ENCODE data around the gene MTIF2. TPM values are rescaled to one million over a fixed set of nuclear protein-coding genes. Genes with fewer than 3 reads are reported as not detected.
"Not testable (repeated sequence)": the region's sequence is repeated elsewhere in the genome, so short reads cannot be mapped to it uniquely, and the experiment has no call there.

Gene MTIF2
- total RNA-seq, 2 donors from 2014 or later: 30.4 to 36.3 TPM

- peak; percentile 10 to 16 for ATAC-seq
- no peak for DNase-seq
- intact Hi-C loops (cut with DNase I): no loop called here
These were observed 44.9 kb downstream of the MTIF2 start for GRCh38 chr2:55223958-55224760.

- ATAC-seq (no peak), DNase-seq (no peak)
- intact Hi-C loops (cut with DNase I): no loop called here
These were observed 55.2 kb downstream of the MTIF2 start for GRCh38 chr2:55213822-55214221.

- no peak for DNase-seq
These were observed 64.1 kb downstream of the MTIF2 start for GRCh38 chr2:55204950-55205349.

GRCh38 chr2:55204536-55204935 is 64.5 kb downstream of the MTIF2 start:
- intact Hi-C loops (cut with DNase I): no loop called here
- ATAC-seq (no peak), DNase-seq (no peak)

More at GRCh38 chr2:55204950-55205349, 64.1 kb downstream of the MTIF2 start:
- intact Hi-C loops (cut with DNase I): no loop called here
- no peak for ATAC-seq

GRCh38 chr2:55200416-55200815 is 68.6 kb downstream of the MTIF2 start:
- intact Hi-C loops (cut with DNase I): no loop called here
- no peak for ATAC-seq
- no peak for DNase-seq

- ATAC-seq: no peak
- DNase-seq: no peak
- intact Hi-C loops (cut with DNase I): no loop called here
These were observed 72.5 kb downstream of the MTIF2 start for GRCh38 chr2:55196526-55196925.

GRCh38 chr2:55191888-55192287 is 77.1 kb downstream of the MTIF2 start:
- ATAC-seq; DNase-seq; intact Hi-C loops (cut with DNase I): not testable (repeated sequence)

GRCh38 chr2:55186837-55187236 is 82.2 kb downstream of the MTIF2 start:
- intact Hi-C loops (cut with DNase I); DNase-seq; ATAC-seq: not testable (repeated sequence)

Other genes starting within 250 kb of the MTIF2 start
- 100 to 1,000 TPM; 249 to 251 TPM for gene RTN4, start 218.8 kb downstream of the MTIF2 start, total RNA-seq
- gene CLHC1, start 36.9 kb downstream of the MTIF2 start, total RNA-seq: 1 to 10 TPM; 5.4 to 8.1 TPM
- gene RPS27A, start 36.5 kb downstream of the MTIF2 start, total RNA-seq: 100 to 1,000 TPM; 562 to 564 TPM
- 10 to 100 TPM; 29.0 to 33.0 TPM for gene CCDC88A, start 150.6 kb upstream of the MTIF2 start, total RNA-seq